Neuronal stem cell (in vitro differentiated cells): ENCODE data around the gene AACS.

Source experiments
- DNase-seq: peaks from one replicate; pipeline ENCODE4 v3.0.0-alpha.2; 2013; ENCODE audit warnings: low spot score
- H2AFZ ChIP-seq: one replicate; pipeline ENCODE4 v1.6.1; 2013; ENCODE audit warnings: mild to moderate bottlenecking, low read length, inconsistent platforms
- H2AK5ac ChIP-seq: 2 replicates; pipeline ENCODE4 v1.6.1; 2013; ENCODE audit warnings: low read depth, mild to moderate bottlenecking, inconsistent platforms, low read length, moderate library complexity, mixed read lengths
- H2BK120ac ChIP-seq: 2 replicates; pipeline ENCODE4 v1.6.1; 2013; ENCODE audit warnings: low read depth, mild to moderate bottlenecking, inconsistent platforms, low read length, moderate library complexity, mixed read lengths
- H2BK12ac ChIP-seq: one replicate; pipeline ENCODE4 v1.6.1; 2013; ENCODE audit warnings: low read length, inconsistent platforms
- H2BK15ac ChIP-seq: 2 replicates; pipeline ENCODE4 v1.6.1; 2013; ENCODE audit warnings: mild to moderate bottlenecking, low read length, inconsistent platforms, mixed read lengths
- H2BK5ac ChIP-seq: one replicate; pipeline ENCODE4 v1.6.1; 2013; ENCODE audit warnings: inconsistent platforms, mild to moderate bottlenecking, low read length, moderate library complexity
- H3K14ac ChIP-seq: one replicate; pipeline ENCODE4 v1.6.1; 2013; ENCODE audit warnings: low read length, inconsistent platforms
- H3K18ac ChIP-seq: 2 replicates; pipeline ENCODE4 v1.6.1; 2013; ENCODE audit warnings: low read length, inconsistent platforms
- H3K23ac ChIP-seq: 2 replicates; pipeline ENCODE4 v1.6.1; 2013; ENCODE audit warnings: low read depth, mild to moderate bottlenecking, mixed read lengths, low read length, inconsistent platforms; ENCODE audit not compliant: poor library complexity
- H3K27ac ChIP-seq: replicated peaks from 3 replicates; pipeline ENCODE4 v1.5.1; 2013; ENCODE audit warnings: low read length, inconsistent platforms
- H3K27me3 ChIP-seq, 3 experiments: 2 replicates each; pipeline ENCODE4 v1.6.1; 2013; ENCODE audit warnings: low read length in 3 of 3, mild to moderate bottlenecking in 2 of 3, inconsistent platforms in 1 of 3, low read depth in 1 of 3, mixed read lengths in 1 of 3, moderate library complexity in 1 of 3; ENCODE audit not compliant: control insufficient read depth in 3 of 3, insufficient read depth in 3 of 3
- H3K36me3 ChIP-seq, 2 donors: replicated peaks in 1 of 2; 2 replicates each; pipeline ENCODE4 v1.6.1; 2013; ENCODE audit warnings: low read length in 2 of 2; ENCODE audit not compliant: control insufficient read depth in 2 of 2, insufficient read depth in 2 of 2
- H3K4ac ChIP-seq: 2 replicates; pipeline ENCODE4 v1.6.1; 2013; ENCODE audit warnings: inconsistent platforms, mild to moderate bottlenecking, low read length, moderate library complexity
- H3K4me1 ChIP-seq, 2 donors: 1 replicate in 1 of 2; 2 replicates in 1 of 2; pipeline ENCODE4 v1.6.1; 2013; ENCODE audit warnings: low read length in 2 of 2, low read depth in 1 of 2; ENCODE audit not compliant: control insufficient read depth in 2 of 2, insufficient read depth in 1 of 2
- H3K4me2 ChIP-seq: one replicate; pipeline ENCODE4 v1.6.1; 2013; ENCODE audit warnings: mild to moderate bottlenecking, low read length, inconsistent platforms; ENCODE audit not compliant: insufficient read depth, poor library complexity, severe bottlenecking
- H3K4me3 ChIP-seq, 2 donors: 2 replicates each; pipeline ENCODE4 v1.5.1; 2013; ENCODE audit warnings: low read length in 2 of 2, mild to moderate bottlenecking in 2 of 2, inconsistent platforms in 1 of 2, moderate library complexity in 1 of 2
- H3K79me1 ChIP-seq: one replicate; pipeline ENCODE4 v1.6.1; 2013; ENCODE audit warnings: low read depth, mild to moderate bottlenecking, inconsistent platforms, low read length, moderate library complexity
- H3K9ac ChIP-seq: one replicate; pipeline ENCODE4 v1.6.1; 2013; ENCODE audit warnings: mild to moderate bottlenecking, low read depth, low read length, inconsistent platforms; ENCODE audit not compliant: poor library complexity
- H3K9me3 ChIP-seq, 2 donors: replicated peaks in 1 of 2; 2 replicates each; pipeline versions ENCODE3 to v1.6.1; 2013; ENCODE audit warnings: low read length in 2 of 2, mild to moderate bottlenecking in 2 of 2, inconsistent platforms in 1 of 2, low read depth in 1 of 2, mixed read lengths in 1 of 2, moderate library complexity in 1 of 2; ENCODE audit not compliant: control insufficient read depth in 2 of 2, insufficient read depth in 1 of 2
- H4K8ac ChIP-seq: one replicate; pipeline ENCODE4 v1.6.1; 2013; ENCODE audit warnings: low read depth, mild to moderate bottlenecking, inconsistent platforms, low read length, moderate library complexity
- H4K91ac ChIP-seq: one replicate; pipeline ENCODE4 v1.6.1; 2013; ENCODE audit warnings: low read length, low read depth, mild to moderate bottlenecking, inconsistent platforms; ENCODE audit not compliant: poor library complexity
- WGBS, 2 donors: extraction: QIAGEN DNeasy Blood & Tissue Kit; methylation state at CpG; one replicate each; pipeline ENCODE4 v1.1.7; 2013; ENCODE audit warnings: missing lambda C conversion rate in 2 of 2, mixed read lengths in 1 of 2; ENCODE audit not compliant: insufficient read length in 2 of 2, insufficient replicate concordance in 1 of 2; ENCODE audit errors: extremely low coverage in 2 of 2; 5-methylcytosine and 5-hydroxymethylcytosine counted together

AACS gene

GRCh38 chr12:125049093-125049458, 16.2 kb upstream of the AACS start:
- no CpG with 5 or more reads among the region's 15 CpGs for WGBS, 2 donors
- peak overlapping the region; percentile 38 for H3K14ac ChIP-seq

DNA sequence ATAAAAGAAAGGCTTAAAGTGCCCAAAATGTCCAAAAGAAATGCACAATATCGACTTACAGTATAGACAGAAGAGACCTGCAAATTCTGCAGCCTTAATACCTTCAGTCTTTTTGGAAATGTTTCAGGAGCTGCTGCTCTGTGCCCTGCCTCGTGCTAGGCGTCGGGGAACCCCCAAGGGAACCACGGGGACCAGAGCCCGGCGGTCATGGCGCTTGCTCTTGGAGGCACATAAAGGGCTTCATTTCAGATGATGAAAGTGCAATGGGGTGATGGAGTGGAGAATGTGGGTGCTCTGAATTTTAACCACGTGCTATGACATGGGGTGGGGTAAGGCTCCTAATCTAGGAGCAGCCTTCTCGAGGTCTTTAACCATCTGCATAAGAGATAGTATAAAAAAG, 14.8 kb upstream of the AACS start:
- H2BK12ac ChIP-seq, result no peak overlapping the region
- H3K23ac ChIP-seq, result no peak overlapping the region
- no peak overlapping the region for H4K91ac ChIP-seq
- no peak overlapping the region for H2AK5ac ChIP-seq
- H3K9ac ChIP-seq, result no peak overlapping the region
- H3K79me1 ChIP-seq, result no peaks in the 10 kb centered on the region
- no peaks in the 10 kb centered on the region for H3K36me3 ChIP-seq
- no peak overlapping the region for H3K4me3 ChIP-seq
- H2BK5ac ChIP-seq, result no peak overlapping the region
- H2BK15ac ChIP-seq, result no peak overlapping the region
- H3K9me3 ChIP-seq, result peaks cover 0 to 2% of the 10 kb centered on the region in 2 donors
- H2AFZ ChIP-seq, result no peak overlapping the region
- H3K14ac ChIP-seq, result no peak overlapping the region
- no peak overlapping the region for H2BK120ac ChIP-seq
- no peak for DNase-seq
- H3K27me3 ChIP-seq, result no peaks in the 10 kb centered on the region
- H3K4me1 ChIP-seq, result peaks cover 0 to 1% of the 10 kb centered on the region in 2 donors
- no peak overlapping the region for H3K4ac ChIP-seq
- no peak overlapping the region for H3K27ac ChIP-seq
- H4K8ac ChIP-seq, result no peak overlapping the region
- no peak overlapping the region for H3K4me2 ChIP-seq
- no peak overlapping the region for H3K18ac ChIP-seq
- no CpG with 5 or more reads among the region's 10 CpGs for WGBS, 2 donors

More at GRCh38 chr12:125049093-125049458, 16.2 kb upstream of the AACS start:
- Histone ChIP-seq H2AK5ac (no peak overlapping the region), H3K18ac (peak overlapping the region; percentile 28), H2BK12ac (no peak overlapping the region), H3K4ac (no peak overlapping the region), H3K4me2 (peak overlapping the region; percentile 43), H4K91ac (no peak overlapping the region), H3K9ac (no peak overlapping the region), H3K27ac (no peak overlapping the region), H3K23ac (no peak overlapping the region), H2BK5ac (no peak overlapping the region), H3K4me3 (peak overlapping the region in 1 of 2 donors; percentile 77), H3K27me3 (no peaks in the 10 kb centered on the region), H3K36me3 (no peaks in the 10 kb centered on the region), H3K9me3 (peaks cover 0 to 2% of the 10 kb centered on the region in 2 donors), H4K8ac (no peak overlapping the region), H2BK15ac (no peak overlapping the region), H2BK120ac (no peak overlapping the region), H2AFZ (no peak overlapping the region), H3K79me1 (no peaks in the 10 kb centered on the region), H3K4me1 (peaks cover 0 to 1% of the 10 kb centered on the region in 2 donors)
- DNase-seq, result no peak

- H2BK5ac ChIP-seq, result no peak overlapping the region
- no CpG with 5 or more reads among the region's 3 CpGs for WGBS, 2 donors
These were observed 14.4 kb upstream of the AACS start for GRCh38 chr12:125050868-125051267.

GRCh38 chr12:125053821-125054220, 11.4 kb upstream of the AACS start:
- no peak overlapping the region for H3K23ac ChIP-seq
- no peak overlapping the region for H3K14ac ChIP-seq
- WGBS, 2 donors, result no CpG with 5 or more reads among the region's 8 CpGs
- no peak overlapping the region for H2BK15ac ChIP-seq
- H3K4ac ChIP-seq, result no peak overlapping the region
- peaks cover 0 to 1% of the 10 kb centered on the region in 2 donors for H3K4me1 ChIP-seq
- peaks cover 0 to 2% of the 10 kb centered on the region in 2 donors for H3K9me3 ChIP-seq
- H2BK12ac ChIP-seq, result no peak overlapping the region
- no peak overlapping the region for H2AK5ac ChIP-seq
- no peak overlapping the region for H2BK5ac ChIP-seq
- H4K8ac ChIP-seq, result no peak overlapping the region
- no peaks in the 10 kb centered on the region for H3K36me3 ChIP-seq
- H3K27ac ChIP-seq, result no peak overlapping the region
- H3K18ac ChIP-seq, result no peak overlapping the region
- no peak overlapping the region for H4K91ac ChIP-seq
- H3K4me2 ChIP-seq, result no peak overlapping the region
- no peaks in the 10 kb centered on the region for H3K27me3 ChIP-seq
- H2BK120ac ChIP-seq, result no peak overlapping the region
- H3K9ac ChIP-seq, result no peak overlapping the region
- DNase-seq, result no peak
- no peak overlapping the region for H3K4me3 ChIP-seq
- no peak overlapping the region for H2AFZ ChIP-seq
- peaks cover 3% of the 10 kb centered on the region for H3K79me1 ChIP-seq

More at GRCh38 chr12:125050868-125051267, 14.4 kb upstream of the AACS start:
- Histone ChIP-seq H2BK15ac (no peak overlapping the region), H2AFZ (no peak overlapping the region), H3K18ac (no peak overlapping the region), H2BK12ac (no peak overlapping the region), H3K79me1 (no peaks in the 10 kb centered on the region), H3K27ac (no peak overlapping the region), H4K91ac (no peak overlapping the region), H2AK5ac (no peak overlapping the region), H3K9ac (no peak overlapping the region), H3K4me2 (no peak overlapping the region), H3K14ac (no peak overlapping the region), H3K4me3 (no peak overlapping the region), H3K23ac (no peak overlapping the region), H3K9me3 (peaks cover 0 to 2% of the 10 kb centered on the region in 2 donors), H3K4me1 (peaks cover 0 to 1% of the 10 kb centered on the region in 2 donors), H3K4ac (no peak overlapping the region), H3K27me3 (no peaks in the 10 kb centered on the region), H3K36me3 (no peaks in the 10 kb centered on the region), H4K8ac (no peak overlapping the region), H2BK120ac (no peak overlapping the region)
- DNase-seq, result no peak
